Mesenteric fat pad (tissue), 1 donor: Measurements from ENCODE around the gene UXT. TPM values are rescaled to one million over a fixed set of nuclear protein-coding genes. Genes with fewer than 3 reads are reported as not detected.
"Not testable (repeated sequence)": the region's sequence is repeated elsewhere in the genome, so short reads cannot be mapped to it uniquely, and the experiment has no call there.

Experiments used
- DNase-seq: peaks from one replicate; pipeline ENCODE4 v3.0.0-alpha.2; 2020; ENCODE audit warnings: low spot score
- total RNA-seq: library from RNA; stranded (reverse); fragmentation: NEBNext Ultra II Directional; extraction: Animal tissue kit (Norgen Biotek cat#: 25700); gene quantifications from one replicate; pipeline ENCODE4 v1.2.1, GENCODE V29; 2021
- donor health status: DM: yes; HTN: yes; CAD: no.

Gene UXT
- total RNA-seq, 1 donor from 2014 or later, result 81.7 TPM

- peak; percentile 81 for DNase-seq
These were observed 40.0 kb downstream of the UXT start for GRCh38 chrX:47618923-47619485.

- peak; percentile 81 for DNase-seq
These were observed 44.4 kb downstream of the UXT start for GRCh38 chrX:47614618-47615017.

- peak; percentile 28 for DNase-seq
These were observed 45.9 kb downstream of the UXT start for GRCh38 chrX:47613082-47613481.

GRCh38 chrX:47612418-47612817 lies 46.6 kb downstream of the UXT start:
- no peak for DNase-seq

- DNase-seq, result peak; percentile 20
These were observed 47.1 kb downstream of the UXT start for GRCh38 chrX:47611926-47612325.

- DNase-seq, result no peak
These were observed 47.5 kb downstream of the UXT start for GRCh38 chrX:47611489-47611888.

GRCh38 chrX:47610511-47610910 lies 48.5 kb downstream of the UXT start:
- DNase-seq, result no peak

- DNase-seq, result no peak
These were observed 50.7 kb downstream of the UXT start for GRCh38 chrX:47608130-47608810.

GRCh38 chrX:47607091-47607490 lies 51.9 kb downstream of the UXT start:
- no peak for DNase-seq

- no peak for DNase-seq
These were observed 54.0 kb downstream of the UXT start for GRCh38 chrX:47605024-47605423.

GRCh38 chrX:47603125-47603524 lies 55.9 kb downstream of the UXT start:
- not testable (repeated sequence) for DNase-seq

Other genes starting within 250 kb of the UXT start
- gene ZNF41, start 176.0 kb downstream of the UXT start, total RNA-seq, result 8.0 TPM
- 70.9 TPM for gene ARAF, start 98.0 kb downstream of the UXT start, total RNA-seq
- 410 TPM for gene TIMP1, start 76.7 kb downstream of the UXT start, total RNA-seq
- gene SYN1, start 39.3 kb downstream of the UXT start, total RNA-seq, result not detected
- gene CFP, start 29.2 kb downstream of the UXT start, total RNA-seq, result 11.8 TPM
- 40.3 TPM for gene ELK1, start 8.6 kb downstream of the UXT start, total RNA-seq
- 8.3 TPM for gene ZNF81, start 177.7 kb upstream of the UXT start, total RNA-seq